HepG2 (cell line): ENCODE data around the gene TUBA4B. TPM values are rescaled to one million over a fixed set of nuclear protein-coding genes. Genes with fewer than 3 reads are reported as not detected.

Source experiments
- AGO2 ChIP-seq: fragments of 200-400 bp; formaldehyde crosslinking; optimal IDR thresholded peaks from 2 replicates; pipeline ENCODE3; 2017; ENCODE audit warnings: mild to moderate bottlenecking, low read depth, low read length, moderate library complexity
- ARHGAP35 ChIP-seq: sonication (generic); formaldehyde crosslinking; IDR thresholded peaks from 2 replicates; pipeline ENCODE4 v1.9.0; 2022; ENCODE audit warnings: mild to moderate bottlenecking, inconsistent platforms, moderate library complexity, missing genetic modification reagents, borderline replicate concordance
- CREM ChIP-seq, 2 experiments: sonication (generic) in 1 of 2; formaldehyde crosslinking in 1 of 2; IDR thresholded peaks; 2 replicates each; pipeline versions ENCODE4 v1.4.0 to v1.6.1; 2016 to 2020; ENCODE audit warnings: antibody characterized with exemption in 1 of 2, mild to moderate bottlenecking in 1 of 2, missing genetic modification reagents in 1 of 2
- DNMT3B ChIP-seq: conservative IDR thresholded peaks from 2 replicates; pipeline ENCODE4 v1.6.1; 2016; ENCODE audit warnings: missing biosample characterization, control low read depth
- ESRRA ChIP-seq: sonication (generic); formaldehyde crosslinking; IDR thresholded peaks from 2 replicates; pipeline ENCODE4 v1.5.1; 2020; ENCODE audit warnings: mild to moderate bottlenecking, low read depth, missing genetic modification reagents
- HMGA1 ChIP-seq: sonication (generic); formaldehyde crosslinking; conservative IDR thresholded peaks from 2 replicates; pipeline ENCODE4 v1.4.0; 2020; ENCODE audit warnings: missing genetic modification reagents
- HNF4G ChIP-seq, 2 experiments: sonication (generic) in 1 of 2; formaldehyde crosslinking in 1 of 2; IDR thresholded peaks; 2 replicates each; pipeline versions ENCODE4 v1.4.0 to v1.6.1; 2011 to 2020; ENCODE audit warnings: borderline replicate concordance in 2 of 2, low read depth in 2 of 2, mild to moderate bottlenecking in 2 of 2, low read length in 1 of 2, missing genetic modification reagents in 1 of 2, moderate library complexity in 1 of 2
- IKZF1 ChIP-seq: fragments of 450-650 bp; IDR thresholded peaks from 2 replicates; pipeline ENCODE4 v1.7.1; 2016
- KDM5B ChIP-seq: sonication (generic); formaldehyde crosslinking; IDR thresholded peaks from 2 replicates; pipeline ENCODE4 v1.4.0; 2020; ENCODE audit warnings: missing genetic modification reagents, mild to moderate bottlenecking, borderline replicate concordance
- MXD4 ChIP-seq: IDR thresholded peaks from 2 replicates; pipeline ENCODE4 v1.6.1; 2016; ENCODE audit warnings: mild to moderate bottlenecking, missing biosample characterization, missing genetic modification reagents
- MXI1 ChIP-seq: IDR thresholded peaks from 3 replicates; pipeline ENCODE4 v1.6.1; 2012; ENCODE audit warnings: low read depth, low read length, inconsistent platforms, borderline replicate concordance
- PAF1 ChIP-seq: IDR thresholded peaks from 2 replicates; pipeline ENCODE4 v1.6.1; 2016; ENCODE audit warnings: missing genetic modification reagents, missing compliant biosample characterization
- RFX1 ChIP-seq: fragments of 450-650 bp; IDR thresholded peaks from 2 replicates; pipeline ENCODE4 v1.6.1; 2017
- THAP11 ChIP-seq: IDR thresholded peaks from 2 replicates; pipeline ENCODE4 v1.6.1; 2016; ENCODE audit warnings: missing biosample characterization, missing genetic modification reagents
- YEATS4 ChIP-seq: sonication (generic); formaldehyde crosslinking; IDR thresholded peaks from 2 replicates; pipeline ENCODE4 v1.4.0; 2020; ENCODE audit warnings: missing genetic modification reagents, borderline replicate concordance
- ZBTB42 ChIP-seq: sonication (generic); formaldehyde crosslinking; IDR thresholded peaks from 2 replicates; pipeline ENCODE4 v1.5.0; 2020; ENCODE audit warnings: mild to moderate bottlenecking, missing genetic modification reagents
- ZKSCAN8 ChIP-seq: IDR thresholded peaks from 2 replicates; pipeline ENCODE4 v1.6.1; 2016; ENCODE audit warnings: borderline replicate concordance, missing genetic modification reagents, missing compliant biosample characterization
- ZNF333 ChIP-seq: sonication (generic); formaldehyde crosslinking; IDR thresholded peaks from 2 replicates; pipeline ENCODE4 v1.4.0; 2020; ENCODE audit warnings: mild to moderate bottlenecking, missing genetic modification reagents, borderline replicate concordance
- ZNF350 ChIP-seq: sonication (generic); formaldehyde crosslinking; IDR thresholded peaks from 2 replicates; pipeline ENCODE4 v1.4.0; 2020; ENCODE audit warnings: mild to moderate bottlenecking, low read depth, missing genetic modification reagents, borderline replicate concordance
- polyA plus RNA-seq, 8 experiments: library from polyadenylated mRNA; depleted of rRNA in 3 of 8; stranded (reverse) in 7 of 8; unstranded in 1 of 8; fragments of >200 nt; fragmentation: Illumina TruSeq in 4 of 8; extraction: Trizol in 4 of 8; gene quantifications; 2 replicates each; pipeline versions ENCODE4 v1.2.1 to v1.2.3, GENCODE V29; 2011 to 2016; ENCODE audit warnings: low read depth in 4 of 8, missing spikeins in 1 of 8, mixed read lengths in 1 of 8; ENCODE audit not compliant: insufficient read depth in 1 of 8
- total RNA-seq, 5 experiments: library from RNA; depleted of rRNA; stranded (reverse); fragments of >200 nt; fragmentation: Illumina TruSeq; extraction: Trizol; gene quantifications; 2 replicates each; pipeline ENCODE4 v1.2.3, GENCODE V29; 2016; ENCODE audit warnings: low read depth in 1 of 5
- TF ChIP-seq, protein P1 (sequence below): IDR thresholded peaks from 2 replicates; pipeline ENCODE4 v1.6.1; 2012; ENCODE audit warnings: low read depth, low read length, improper control_type of control experiment
- TF ChIP-seq, protein P2 (sequence below): IDR thresholded peaks from 2 replicates; pipeline ENCODE4 v1.6.1; 2016; ENCODE audit warnings: missing compliant biosample characterization, missing genetic modification reagents, borderline replicate concordance
- TF ChIP-seq, protein P3 (sequence below): sonication (generic); formaldehyde crosslinking; IDR thresholded peaks from 2 replicates; pipeline ENCODE4 v1.4.0; 2020; ENCODE audit warnings: missing genetic modification reagents
- TF ChIP-seq, protein P4 (sequence below): sonication (generic); formaldehyde crosslinking; IDR thresholded peaks from 2 replicates; pipeline ENCODE4 v1.8.1; 2023; ENCODE audit warnings: mild to moderate bottlenecking, missing genetic modification reagents
- TF ChIP-seq, protein P5 (sequence below): sonication (generic); formaldehyde crosslinking; IDR thresholded peaks from 2 replicates; pipeline ENCODE4 v1.4.0; 2020; ENCODE audit warnings: missing genetic modification reagents

TUBA4B gene
- total and polyA plus RNA-seq, 2 of the 13 experiments (the other 11 are each of a cell fraction or from before 2014, with no cell fraction given): 0.18 to 0.22 TPM

DNA sequence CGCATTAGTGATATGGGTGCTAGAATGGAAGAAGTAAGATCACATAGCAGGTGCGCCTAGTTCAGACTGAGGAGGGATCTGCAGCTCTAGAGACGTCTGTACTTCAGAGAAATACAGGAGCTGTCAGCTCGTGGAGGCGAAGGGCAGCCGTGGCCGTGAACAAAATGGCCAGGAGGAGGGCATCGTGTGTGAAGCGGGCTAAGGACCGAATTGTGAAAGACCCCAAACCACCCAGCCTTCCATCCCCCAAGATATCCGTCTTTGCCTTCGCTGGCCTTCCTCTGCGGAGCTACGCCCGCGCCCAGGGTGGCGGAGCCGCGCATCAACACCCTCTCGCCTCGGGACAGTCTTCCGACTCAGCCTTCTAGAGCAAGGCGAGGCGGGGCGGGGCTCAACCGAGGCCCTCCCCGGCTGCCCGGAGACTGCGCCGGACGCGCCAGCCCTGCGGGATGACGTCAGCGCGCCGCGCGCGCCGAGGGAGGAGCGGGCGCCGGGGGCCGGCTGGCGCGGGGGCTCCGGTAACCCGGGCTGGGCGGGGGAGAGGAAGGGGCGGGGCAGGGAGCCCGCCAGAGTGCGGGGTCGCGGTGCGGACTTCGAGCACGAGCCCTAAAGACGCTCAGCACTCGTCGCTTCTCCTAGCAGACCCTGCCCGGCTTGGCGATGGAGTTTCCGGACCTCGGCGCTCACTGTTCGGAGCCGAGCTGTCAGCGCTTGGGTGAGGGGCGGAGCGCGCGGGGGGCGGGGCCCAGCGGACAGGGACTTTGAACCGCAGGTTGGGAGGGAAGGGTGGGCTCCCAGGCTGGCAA lies 46.5 kb upstream of the TUBA4B start, which contains the start of gene ZFAND2B (continued):
- TF ChIP-seq HNF4G (IDR thresholded peaks at IDR 0.05; ENCODE audit: borderline replicate concordance, low read depth, low read length) (peak; percentile 93), HNF4G (CRISPR knock-in tag; IDR thresholded peaks at IDR 0.05; ENCODE audit: borderline replicate concordance, low read depth) (no peak), ZKSCAN8 (peak; percentile 78; the same call in 1 of the 2 replicates), ESRRA (CRISPR knock-in tag) (peak; percentile 36), DNMT3B (no peak), ZBTB42 (CRISPR knock-in tag) (no peak), MXD4 (CRISPR knock-in tag) (peak; percentile 62; the same call in 1 of the 2 replicates), YEATS4 (CRISPR knock-in tag) (peak; percentile 82), RFX1 (no peak), THAP11 (CRISPR knock-in tag) (peak; percentile 80), CREM (IDR thresholded peaks at IDR 0.05) (no peak; the same call in none of the 2 replicates), CREM (CRISPR knock-in tag; IDR thresholded peaks at IDR 0.05) (no peak), MXI1 (peak; percentile 78; the same call in 1 of the 3 replicates), IKZF1 (no peak), ARHGAP35 (CRISPR knock-in tag) (peak; percentile 85; the same call in 1 of the 2 replicates), ZNF333 (peak; percentile 98), AGO2 (peak; percentile 99), PAF1 (CRISPR knock-in tag) (0 out of 2 replicates have a peak, but pooled peaks have one; percentile 66), ZNF350 (no peak; the same call in 1 of the 2 replicates), HMGA1 (CRISPR knock-in tag) (no peak), KDM5B (CRISPR knock-in tag) (peak; percentile 93)
- TF ChIP-seq, protein P1, sequence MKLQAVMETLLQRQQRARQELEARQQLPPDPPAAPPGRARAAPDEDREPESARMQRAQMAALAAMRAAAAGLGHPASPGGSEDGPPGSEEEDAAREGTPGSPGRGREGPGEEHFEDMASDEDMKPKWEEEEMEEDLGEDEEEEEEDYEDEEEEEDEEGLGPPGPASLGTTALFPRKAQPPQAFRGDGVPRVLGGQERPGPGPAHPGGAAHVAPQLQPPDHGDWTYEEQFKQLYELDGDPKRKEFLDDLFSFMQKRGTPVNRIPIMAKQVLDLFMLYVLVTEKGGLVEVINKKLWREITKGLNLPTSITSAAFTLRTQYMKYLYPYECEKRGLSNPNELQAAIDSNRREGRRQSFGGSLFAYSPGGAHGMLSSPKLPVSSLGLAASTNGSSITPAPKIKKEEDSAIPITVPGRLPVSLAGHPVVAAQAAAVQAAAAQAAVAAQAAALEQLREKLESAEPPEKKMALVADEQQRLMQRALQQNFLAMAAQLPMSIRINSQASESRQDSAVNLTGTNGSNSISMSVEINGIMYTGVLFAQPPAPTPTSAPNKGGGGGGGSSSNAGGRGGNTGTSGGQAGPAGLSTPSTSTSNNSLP: no peak
- TF ChIP-seq, protein P2, sequence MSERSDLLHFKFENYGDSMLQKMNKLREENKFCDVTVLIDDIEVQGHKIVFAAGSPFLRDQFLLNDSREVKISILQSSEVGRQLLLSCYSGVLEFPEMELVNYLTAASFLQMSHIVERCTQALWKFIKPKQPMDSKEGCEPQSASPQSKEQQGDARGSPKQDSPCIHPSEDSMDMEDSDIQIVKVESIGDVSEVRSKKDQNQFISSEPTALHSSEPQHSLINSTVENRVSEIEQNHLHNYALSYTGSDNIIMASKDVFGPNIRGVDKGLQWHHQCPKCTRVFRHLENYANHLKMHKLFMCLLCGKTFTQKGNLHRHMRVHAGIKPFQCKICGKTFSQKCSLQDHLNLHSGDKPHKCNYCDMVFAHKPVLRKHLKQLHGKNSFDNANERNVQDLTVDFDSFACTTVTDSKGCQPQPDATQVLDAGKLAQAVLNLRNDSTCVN (CRISPR knock-in tag): peak; percentile 90
- TF ChIP-seq, protein P3, sequence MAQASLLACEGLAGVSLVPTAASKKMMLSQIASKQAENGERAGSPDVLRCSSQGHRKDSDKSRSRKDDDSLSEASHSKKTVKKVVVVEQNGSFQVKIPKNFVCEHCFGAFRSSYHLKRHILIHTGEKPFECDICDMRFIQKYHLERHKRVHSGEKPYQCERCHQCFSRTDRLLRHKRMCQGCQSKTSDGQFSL (CRISPR knock-in tag): no peak
- TF ChIP-seq, protein P4, sequence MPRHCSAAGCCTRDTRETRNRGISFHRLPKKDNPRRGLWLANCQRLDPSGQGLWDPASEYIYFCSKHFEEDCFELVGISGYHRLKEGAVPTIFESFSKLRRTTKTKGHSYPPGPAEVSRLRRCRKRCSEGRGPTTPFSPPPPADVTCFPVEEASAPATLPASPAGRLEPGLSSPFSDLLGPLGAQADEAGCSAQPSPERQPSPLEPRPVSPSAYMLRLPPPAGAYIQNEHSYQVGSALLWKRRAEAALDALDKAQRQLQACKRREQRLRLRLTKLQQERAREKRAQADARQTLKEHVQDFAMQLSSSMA (CRISPR knock-in tag): peak; percentile 87; the same call in 1 of the 2 replicates
- TF ChIP-seq, protein P5, sequence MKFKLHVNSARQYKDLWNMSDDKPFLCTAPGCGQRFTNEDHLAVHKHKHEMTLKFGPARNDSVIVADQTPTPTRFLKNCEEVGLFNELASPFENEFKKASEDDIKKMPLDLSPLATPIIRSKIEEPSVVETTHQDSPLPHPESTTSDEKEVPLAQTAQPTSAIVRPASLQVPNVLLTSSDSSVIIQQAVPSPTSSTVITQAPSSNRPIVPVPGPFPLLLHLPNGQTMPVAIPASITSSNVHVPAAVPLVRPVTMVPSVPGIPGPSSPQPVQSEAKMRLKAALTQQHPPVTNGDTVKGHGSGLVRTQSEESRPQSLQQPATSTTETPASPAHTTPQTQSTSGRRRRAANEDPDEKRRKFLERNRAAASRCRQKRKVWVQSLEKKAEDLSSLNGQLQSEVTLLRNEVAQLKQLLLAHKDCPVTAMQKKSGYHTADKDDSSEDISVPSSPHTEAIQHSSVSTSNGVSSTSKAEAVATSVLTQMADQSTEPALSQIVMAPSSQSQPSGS: peak; percentile 85
